ENCODE data around the gene CD44. TPM values are rescaled to one million over a fixed set of nuclear protein-coding genes. Genes with fewer than 3 reads are reported as not detected.

Gene CD44
- total RNA-seq, 4 donors from 2014 or later = 135 to 636 (median 397) TPM

DNA sequence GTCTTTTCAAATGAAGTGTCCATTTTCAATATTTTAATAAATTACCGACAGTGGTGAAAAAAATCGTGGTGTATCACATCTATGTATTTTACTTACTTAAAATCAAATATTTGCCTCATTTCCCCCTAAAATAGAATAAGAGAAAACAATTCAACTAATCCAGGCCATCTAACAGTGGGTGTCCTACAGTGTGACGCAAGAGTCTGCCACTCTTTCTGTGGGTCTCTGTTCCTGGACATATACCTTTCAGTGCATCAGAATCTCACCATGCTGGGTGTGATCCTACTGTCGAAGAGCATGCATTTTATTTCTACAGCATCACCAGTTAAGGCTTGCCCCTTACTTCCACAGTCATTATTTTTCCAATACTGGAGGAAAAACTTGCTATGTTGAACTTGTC is 111.2 kb downstream of the CD44 start:
- DNase-seq = no peak
- TF ChIP-seq, protein P1, sequence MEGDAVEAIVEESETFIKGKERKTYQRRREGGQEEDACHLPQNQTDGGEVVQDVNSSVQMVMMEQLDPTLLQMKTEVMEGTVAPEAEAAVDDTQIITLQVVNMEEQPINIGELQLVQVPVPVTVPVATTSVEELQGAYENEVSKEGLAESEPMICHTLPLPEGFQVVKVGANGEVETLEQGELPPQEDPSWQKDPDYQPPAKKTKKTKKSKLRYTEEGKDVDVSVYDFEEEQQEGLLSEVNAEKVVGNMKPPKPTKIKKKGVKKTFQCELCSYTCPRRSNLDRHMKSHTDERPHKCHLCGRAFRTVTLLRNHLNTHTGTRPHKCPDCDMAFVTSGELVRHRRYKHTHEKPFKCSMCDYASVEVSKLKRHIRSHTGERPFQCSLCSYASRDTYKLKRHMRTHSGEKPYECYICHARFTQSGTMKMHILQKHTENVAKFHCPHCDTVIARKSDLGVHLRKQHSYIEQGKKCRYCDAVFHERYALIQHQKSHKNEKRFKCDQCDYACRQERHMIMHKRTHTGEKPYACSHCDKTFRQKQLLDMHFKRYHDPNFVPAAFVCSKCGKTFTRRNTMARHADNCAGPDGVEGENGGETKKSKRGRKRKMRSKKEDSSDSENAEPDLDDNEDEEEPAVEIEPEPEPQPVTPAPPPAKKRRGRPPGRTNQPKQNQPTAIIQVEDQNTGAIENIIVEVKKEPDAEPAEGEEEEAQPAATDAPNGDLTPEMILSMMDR (IDR thresholded peaks at IDR 0.05) = no peak
- TF ChIP-seq POLR2A (IDR thresholded peaks at IDR 0.05) = no peak
- intact Hi-C loops (cut with DNase I; ENCODE audit: low total_unique reads) = no loop called here
- Histone ChIP-seq H3K27me3 (no peaks in the 10 kb centered on the region), H3K36me3 (no peaks in the 10 kb centered on the region), H3K27ac (no peak overlapping the region), H3K9me3 (no peaks in the 10 kb centered on the region), H3K4me1 (peaks cover 0 to 10% of the 10 kb centered on the region in 2 donors), H3K4me3 (no peak overlapping the region)

DNA sequence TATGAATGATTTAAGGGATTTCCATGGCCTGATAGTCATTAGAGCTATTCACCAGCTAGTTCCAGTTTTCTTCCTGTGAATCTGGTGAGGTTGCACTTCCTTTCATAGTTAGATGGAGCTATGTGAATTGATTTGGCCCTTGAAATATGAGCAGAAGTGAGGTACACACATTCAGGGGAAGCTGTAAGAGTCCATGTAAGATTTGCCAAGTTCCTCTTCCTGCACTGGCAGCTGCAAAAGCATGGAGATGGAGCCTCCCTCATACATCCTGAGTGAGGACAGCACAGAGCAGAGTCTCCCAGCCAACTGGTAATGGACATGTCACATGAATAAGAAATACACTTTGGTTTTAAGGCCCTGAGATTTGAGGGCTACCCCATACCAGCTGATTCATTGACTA is 111.7 kb downstream of the CD44 start:
- Histone ChIP-seq H3K4me1 (peaks cover 0 to 10% of the 10 kb centered on the region in 2 donors), H3K27ac (no peak overlapping the region), H3K36me3 (no peaks in the 10 kb centered on the region), H3K4me3 (no peak overlapping the region), H3K9me3 (no peaks in the 10 kb centered on the region), H3K27me3 (no peaks in the 10 kb centered on the region)
- DNase-seq = no peak
- TF ChIP-seq, protein P1 (IDR thresholded peaks at IDR 0.05) = no peak
- no peak for TF ChIP-seq POLR2A (IDR thresholded peaks at IDR 0.05)
- intact Hi-C loops (cut with DNase I; ENCODE audit: low total_unique reads) = no loop called here

DNA sequence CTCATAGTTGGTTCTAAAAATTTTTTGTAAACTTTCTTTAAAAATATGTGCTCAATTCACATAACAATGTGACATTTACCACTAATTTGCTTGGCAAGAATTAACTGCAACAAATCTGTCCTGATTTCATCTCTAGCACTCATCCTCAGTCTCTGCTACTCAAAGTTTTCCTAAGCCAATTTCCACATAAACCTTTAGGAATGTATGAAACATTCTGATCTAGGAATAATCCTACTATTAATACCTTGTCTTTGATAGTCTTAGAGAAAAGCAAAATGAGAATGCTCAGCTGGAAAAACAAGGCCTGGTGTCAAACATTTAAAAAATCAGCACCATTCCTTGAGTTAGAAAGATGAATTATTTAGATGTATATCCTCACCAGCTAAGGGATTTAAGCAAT is 114.3 kb downstream of the CD44 start:
- Histone ChIP-seq H3K36me3 (no peaks in the 10 kb centered on the region), H3K9me3 (no peaks in the 10 kb centered on the region), H3K4me3 (no peak overlapping the region), H3K27me3 (no peaks in the 10 kb centered on the region), H3K4me1 (no peaks in the 10 kb centered on the region), H3K27ac (peak overlapping the region; percentile 21 to 56)
- DNase-seq = no peak
- intact Hi-C loops (cut with DNase I; ENCODE audit: low total_unique reads) = no loop called here
- TF ChIP-seq POLR2A (IDR thresholded peaks at IDR 0.05) = no peak
- TF ChIP-seq, protein P1 (IDR thresholded peaks at IDR 0.05) = no peak

DNA sequence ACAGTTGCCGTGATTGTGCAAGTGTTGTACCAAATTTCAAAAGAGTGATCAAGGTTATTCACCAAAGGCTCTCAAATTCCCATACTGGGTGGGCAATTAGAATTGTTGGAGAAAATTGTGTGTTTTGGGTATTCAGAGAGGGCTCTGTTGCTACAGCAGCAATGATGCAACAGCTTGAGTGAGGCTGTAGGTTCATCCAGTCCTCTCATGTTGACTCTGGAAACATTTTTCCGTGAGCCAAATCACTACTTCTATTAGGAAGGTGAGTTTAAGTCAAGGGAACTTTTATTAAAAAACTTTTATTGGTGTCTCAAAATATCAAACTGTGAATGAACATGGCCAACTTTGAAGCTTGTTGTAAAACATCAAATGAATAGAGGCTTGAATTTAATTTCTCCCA is 116.5 kb downstream of the CD44 start:
- Histone ChIP-seq H3K27me3 (no peaks in the 10 kb centered on the region), H3K4me1 (no peaks in the 10 kb centered on the region), H3K36me3 (no peaks in the 10 kb centered on the region), H3K4me3 (no peak overlapping the region), H3K27ac (no peak overlapping the region), H3K9me3 (no peaks in the 10 kb centered on the region)
- DNase-seq = no peak
- intact Hi-C loops (cut with DNase I; ENCODE audit: low total_unique reads) = no loop called here
- TF ChIP-seq POLR2A (IDR thresholded peaks at IDR 0.05) = no peak
- TF ChIP-seq, protein P1 (IDR thresholded peaks at IDR 0.05) = no peak

DNA sequence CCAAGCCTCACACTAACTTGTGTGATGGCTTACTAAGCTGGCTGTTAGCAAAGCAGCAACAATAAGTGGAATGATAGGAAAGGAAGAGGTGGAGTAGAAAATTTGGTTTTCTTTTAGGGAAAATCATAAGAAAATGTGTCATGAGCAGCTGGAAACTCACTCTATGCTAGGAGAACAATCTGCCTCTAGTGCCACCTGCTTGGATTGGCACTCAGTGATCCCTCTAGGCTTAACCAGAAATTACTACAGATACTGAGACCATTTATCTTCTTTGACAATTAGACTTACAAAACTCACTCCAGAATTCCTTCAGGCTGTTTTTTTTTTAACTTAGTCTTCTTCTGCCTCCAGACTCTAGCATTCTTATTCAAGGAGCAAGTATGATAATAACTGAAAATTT is 117.3 kb downstream of the CD44 start:
- intact Hi-C loops (cut with DNase I; ENCODE audit: low total_unique reads) = no loop called here
- Histone ChIP-seq H3K27ac (no peak overlapping the region), H3K36me3 (no peaks in the 10 kb centered on the region), H3K27me3 (no peaks in the 10 kb centered on the region), H3K9me3 (no peaks in the 10 kb centered on the region), H3K4me3 (no peak overlapping the region), H3K4me1 (no peaks in the 10 kb centered on the region)
- no peak for DNase-seq
- TF ChIP-seq POLR2A (IDR thresholded peaks at IDR 0.05) = no peak
- TF ChIP-seq, protein P1 (IDR thresholded peaks at IDR 0.05) = no peak

All from uterus (tissue), 4 donors.